HG03460 (cell line): ENCODE measurements around the gene FAM98A.

Experiments
- ATAC-seq: cut with Tn5 transposase; IDR thresholded peaks from one replicate; pipeline ENCODE4 v1.9.1; 2021; ENCODE audit not compliant: unreplicated experiment

The FAM98A gene

DNA sequence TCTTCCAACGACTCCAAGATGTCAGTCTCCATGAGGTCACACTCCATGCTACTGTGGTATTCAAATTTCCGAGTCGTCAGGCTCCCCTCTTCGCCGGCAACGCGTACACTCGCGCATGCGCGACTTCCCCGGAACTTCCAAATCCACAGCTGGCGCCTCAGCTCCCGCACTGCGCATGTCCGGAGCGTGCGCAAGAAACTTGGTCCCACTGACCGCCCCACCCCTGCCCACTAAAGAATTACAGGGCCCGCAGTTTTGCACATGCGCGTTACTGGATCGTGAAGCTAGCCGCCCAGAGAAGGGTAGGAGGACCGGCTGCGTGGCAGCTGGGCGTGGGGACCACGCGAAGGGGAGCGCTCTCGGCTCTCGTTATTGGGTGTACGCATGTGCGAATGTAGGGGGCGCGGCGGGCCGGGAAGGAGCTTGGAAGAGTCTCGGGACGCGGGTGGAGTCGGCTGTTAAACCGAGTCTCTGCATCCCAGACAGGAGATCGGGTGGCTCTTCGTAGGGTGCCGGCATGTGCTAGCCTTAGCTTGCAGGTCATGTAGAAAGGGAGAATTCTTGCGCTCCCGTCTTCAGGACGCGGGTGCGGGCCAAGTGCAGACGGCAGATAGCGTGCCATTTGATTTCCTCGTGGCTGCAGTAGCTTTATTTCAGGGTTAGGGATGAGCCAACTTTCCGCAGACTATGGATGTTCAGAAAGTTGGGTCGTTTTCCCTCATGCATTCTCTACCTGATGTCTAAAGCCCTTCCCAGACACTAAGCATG is at the start of gene FAM98A:
Gene FAM98A, minus strand, starts transcription at position 125 of the 768 bp plus-strand sequence. Its CDS starts 78 bp downstream, at position 47.
- ATAC-seq, result peak; percentile 92

DNA sequence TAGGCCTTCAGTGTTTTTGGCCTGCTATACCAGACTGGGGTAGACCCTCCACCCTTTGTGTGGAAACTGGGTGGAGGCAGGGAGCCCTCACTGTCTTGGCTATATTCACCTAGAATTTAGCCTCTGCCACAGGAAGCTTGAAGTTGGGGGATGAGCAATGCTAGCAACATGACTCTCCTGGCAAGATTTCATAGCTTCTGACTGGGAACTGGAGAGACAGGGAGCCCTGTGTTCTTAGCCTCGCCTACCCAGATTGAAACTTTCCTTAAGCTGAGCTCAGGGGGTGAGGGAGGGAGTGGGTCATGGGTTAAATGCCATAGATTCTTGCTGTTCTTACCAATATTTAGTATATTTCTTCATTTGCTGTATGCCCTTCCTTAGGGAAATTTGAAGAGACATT is 46.8 kb upstream of the FAM98A start:
- no peak for ATAC-seq

DNA sequence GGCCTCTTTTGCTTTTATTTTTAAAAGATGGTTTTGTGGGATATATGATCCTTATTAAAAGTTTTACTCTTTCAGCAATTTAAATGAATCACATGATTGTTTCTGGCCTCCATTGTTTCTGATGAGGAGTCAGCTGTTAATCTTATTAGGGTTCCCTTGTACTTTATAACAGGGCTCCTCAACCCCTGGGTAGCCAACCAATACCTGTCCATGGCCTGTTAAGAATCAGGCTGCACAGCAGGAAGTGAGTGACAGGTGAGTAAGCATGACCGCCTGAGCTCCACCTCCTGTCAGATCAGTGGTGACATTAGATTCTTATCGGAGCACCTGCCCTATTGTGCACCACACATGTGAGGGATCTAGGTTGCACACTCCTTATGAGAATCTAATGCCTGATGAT is 45.1 kb upstream of the FAM98A start:
- ATAC-seq, result no peak

DNA sequence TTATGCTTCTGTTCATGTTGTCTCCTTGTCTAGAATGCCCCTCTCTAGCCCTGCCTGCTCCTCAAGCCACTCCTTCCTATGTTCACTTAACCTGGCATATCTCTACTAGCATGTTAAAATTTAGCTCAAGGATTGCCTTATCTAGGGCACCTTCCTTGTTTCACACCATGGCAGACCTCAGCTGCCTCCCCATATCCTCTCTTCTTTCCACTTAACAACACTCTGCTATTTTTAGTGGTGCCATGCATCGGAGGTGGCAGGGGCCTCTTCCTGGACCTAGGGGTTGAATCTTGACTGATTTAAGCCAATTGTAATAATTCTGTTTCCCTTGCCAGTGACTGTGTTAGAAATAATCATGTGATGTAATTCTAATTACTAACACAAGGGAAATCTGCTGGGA is 36.9 kb upstream of the FAM98A start:
- ATAC-seq, result no peak

DNA sequence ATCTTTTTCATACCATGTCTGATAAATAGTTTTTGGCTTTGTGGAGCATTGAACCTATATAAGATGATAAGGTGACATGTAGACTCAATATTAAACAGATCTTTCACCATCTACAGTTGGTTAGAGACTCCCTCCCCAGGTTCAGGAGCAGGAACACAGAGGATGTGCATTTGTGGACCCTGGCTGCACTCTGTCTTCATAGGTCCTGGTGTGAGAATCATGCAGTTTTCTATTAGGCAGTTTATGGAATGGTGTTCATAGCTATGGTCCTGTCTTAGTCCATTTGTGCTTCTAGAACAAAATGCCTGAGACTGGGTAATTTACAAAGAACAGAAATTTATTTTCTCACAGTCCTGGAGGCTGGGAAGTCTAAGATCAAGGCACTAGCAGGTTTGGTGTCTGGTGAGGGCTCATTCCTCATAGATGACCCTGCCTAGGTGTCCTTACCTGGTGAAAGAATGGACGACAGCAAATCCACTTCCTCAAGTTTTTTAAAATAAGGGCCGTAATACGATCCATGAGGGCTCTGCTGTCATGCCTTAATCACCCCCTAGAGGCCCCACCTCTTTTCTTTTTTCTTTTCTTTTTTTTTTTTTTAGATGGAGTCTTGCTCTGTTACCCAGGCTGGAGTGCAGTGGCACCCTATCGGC is 35.3 kb upstream of the FAM98A start:
- ATAC-seq, result no peak

DNA sequence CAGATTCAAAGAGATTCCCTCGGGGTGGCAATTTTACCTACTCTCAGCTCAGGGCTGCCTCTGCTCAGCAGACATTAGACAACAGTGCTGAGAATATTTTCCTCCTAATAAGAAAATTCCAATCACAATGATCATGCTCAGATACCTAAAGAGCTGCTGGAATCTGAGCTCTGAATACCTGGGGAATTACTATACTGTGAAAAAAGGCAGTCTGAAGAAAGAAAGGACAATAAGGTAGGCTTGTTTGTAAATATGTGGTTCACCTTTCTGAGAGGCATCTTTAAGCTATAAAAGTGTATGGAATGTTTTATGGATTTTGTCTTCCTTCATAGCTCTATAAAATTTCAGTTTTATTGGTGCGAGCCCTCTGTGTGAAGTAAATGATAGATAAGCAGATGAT is 34.2 kb upstream of the FAM98A start:
- ATAC-seq, result no peak

DNA sequence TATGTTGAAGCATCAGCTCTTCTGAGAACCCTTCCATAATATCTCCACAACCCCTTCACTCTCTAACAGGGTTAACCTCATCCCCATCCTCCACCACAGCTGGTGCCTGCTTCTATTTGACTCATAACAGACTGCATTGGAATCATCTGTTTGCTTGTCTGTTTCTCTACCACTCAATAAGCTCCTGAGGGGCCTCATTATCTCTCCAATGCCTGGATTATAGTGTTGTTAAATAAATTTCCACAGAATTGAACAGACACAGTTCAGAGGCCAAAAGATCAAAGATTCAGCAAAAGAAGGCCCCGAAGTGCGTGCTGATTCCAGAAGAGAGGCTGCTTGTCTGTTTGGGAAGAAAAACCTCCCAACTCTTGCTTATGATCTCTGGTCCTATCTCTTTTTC is 33.7 kb upstream of the FAM98A start:
- no peak for ATAC-seq

DNA sequence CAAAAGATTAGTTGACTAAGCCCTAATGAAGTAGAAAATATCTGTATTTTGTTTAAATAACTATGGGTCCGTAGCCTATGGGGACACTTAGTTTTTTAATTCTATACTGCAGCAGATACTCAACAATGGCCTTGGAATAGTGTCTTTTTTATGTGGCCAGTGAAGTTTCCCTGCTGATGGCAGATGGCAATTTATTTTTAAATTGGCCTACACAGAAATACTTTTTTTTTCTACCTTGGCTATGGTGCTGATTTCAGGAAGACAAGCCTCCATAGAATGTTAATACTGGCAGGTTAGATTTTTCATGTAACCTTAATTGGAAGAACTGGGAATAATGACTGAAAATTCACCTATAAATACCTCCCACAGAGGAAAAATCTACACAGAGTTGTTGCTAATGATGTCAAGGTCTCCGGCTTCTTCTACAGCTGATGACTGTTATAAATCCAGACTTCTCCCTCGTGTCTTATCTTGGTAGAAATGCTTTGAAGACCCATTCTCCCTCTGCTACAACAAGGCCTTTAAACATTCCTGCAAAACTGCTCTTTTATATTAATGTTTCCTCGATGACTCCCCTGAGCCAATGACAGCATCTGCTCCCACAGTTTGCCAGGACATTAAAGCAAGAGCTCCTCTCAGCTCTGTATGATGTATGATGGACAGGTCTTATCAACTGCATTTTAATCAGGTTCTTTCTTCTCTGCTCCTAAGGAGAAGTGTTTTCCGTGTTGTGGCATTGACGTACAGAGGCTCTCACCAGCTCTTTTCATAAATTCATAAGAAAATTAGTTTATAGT is 29.1 kb upstream of the FAM98A start:
- no peak for ATAC-seq

DNA sequence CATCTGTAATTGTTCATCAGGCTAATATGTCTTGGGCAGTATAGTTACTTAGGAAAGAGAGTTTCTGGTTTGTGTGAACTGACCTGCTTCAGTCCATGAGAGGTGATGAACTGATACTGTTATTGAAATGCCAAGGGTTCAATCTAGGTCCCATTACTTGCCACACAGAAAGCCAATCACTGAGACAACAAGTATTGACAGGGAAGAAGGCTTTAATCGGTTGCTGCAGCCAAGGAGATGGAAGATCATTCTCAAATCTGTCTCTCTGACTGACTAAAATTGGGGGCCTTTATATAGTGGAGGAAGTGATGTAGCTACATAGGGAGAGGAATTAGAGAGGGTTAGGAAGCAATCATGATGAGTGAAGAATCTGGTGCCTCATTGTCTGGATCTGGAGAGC is 19.9 kb upstream of the FAM98A start:
- ATAC-seq, result no peak

DNA sequence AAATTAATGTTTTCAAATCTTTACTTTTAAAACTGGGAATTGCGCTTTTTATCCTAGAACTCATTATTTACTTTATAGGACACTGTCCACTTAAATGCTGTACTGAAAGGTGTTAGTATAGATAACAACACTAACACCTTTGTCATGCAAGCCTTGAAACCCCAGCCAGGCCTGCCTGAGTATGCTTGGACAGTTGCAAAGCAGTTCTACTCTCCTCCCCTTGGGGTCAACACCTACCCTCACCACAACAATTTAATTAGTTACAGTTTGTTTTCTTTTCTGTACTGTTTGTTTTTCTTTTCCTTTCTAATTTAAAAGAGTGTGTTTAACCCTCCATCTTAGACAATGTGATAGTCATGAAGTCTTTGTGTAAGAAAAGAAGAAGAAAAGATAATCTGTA is 18.9 kb upstream of the FAM98A start:
- no peak for ATAC-seq

DNA sequence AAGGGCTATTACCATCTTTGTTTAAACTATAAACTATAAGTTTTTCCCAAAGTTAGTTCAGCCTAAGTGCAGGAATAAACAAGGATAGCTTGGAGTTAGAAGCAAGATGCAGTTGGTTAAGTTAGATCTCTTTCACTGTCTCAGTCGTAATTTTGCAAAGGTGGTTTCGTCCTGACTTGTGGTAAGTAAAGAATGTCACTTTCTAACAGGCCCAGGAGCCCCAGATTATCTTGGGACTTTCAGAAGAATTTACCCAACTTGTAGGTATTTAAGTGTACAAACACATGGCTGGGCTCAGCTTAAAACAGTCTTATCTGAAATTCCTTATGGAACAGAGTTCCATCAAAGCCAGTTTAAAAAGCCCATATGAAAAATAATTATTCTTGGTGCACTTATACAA is 18.3 kb upstream of the FAM98A start:
- no peak for ATAC-seq

DNA sequence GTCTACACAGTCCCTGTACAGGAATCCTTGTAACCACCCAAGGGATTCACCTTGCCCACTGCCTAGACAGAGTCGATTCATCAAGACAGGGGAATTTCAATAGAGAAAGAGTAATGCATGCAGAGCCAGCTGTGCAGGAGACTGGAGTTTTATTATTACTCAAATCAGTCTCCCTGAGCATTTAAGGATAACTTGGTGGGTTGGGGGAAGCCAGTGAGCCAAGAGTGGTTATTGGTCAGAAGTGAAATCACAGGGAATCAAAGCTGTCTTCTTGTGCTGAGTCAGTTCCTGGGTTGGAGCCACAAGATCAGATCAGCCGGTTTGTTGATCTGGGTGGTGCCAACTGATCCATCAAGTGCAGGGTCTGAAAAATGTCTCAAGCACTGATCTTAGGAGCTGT is 17.8 kb upstream of the FAM98A start:
- ATAC-seq, result no peak

DNA sequence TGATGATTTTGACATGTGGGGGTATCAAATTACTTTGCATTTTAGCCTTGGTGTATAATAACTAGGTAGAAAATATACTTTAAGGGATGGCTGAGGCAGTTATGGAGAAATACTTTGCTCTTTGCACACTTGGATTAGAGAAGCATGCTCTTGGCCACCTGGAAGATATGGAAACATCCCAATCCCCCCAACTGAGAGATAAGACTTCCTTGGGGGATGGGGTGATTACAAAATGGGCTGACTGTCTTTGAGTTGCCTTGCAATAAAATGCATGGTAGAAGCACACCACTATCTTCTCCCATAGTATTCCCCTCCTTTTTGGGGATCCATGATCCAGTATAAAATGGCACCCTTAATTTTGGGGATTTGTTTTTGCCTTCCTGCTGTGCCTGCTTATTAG is 15.1 kb upstream of the FAM98A start:
- ATAC-seq, result no peak

DNA sequence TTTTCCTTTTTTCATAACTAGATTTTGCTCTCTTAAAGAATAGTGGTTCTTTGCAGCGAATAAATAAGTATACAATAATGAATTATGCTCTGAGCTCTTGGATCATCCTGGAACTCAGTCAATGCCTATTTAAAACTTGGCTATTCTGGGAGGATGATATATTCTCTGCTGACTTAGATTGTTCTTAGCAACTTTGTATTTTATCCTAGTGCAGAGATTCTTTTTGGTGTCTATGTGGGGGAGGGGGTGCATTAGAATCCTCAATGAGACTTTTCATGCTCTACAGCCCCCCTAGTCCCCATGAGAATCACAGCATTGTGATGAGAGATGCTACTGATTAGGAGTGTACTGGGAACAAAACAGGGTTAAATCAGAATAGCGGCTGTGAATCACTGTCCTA is 8.8 kb upstream of the FAM98A start:
- ATAC-seq, result no peak

DNA sequence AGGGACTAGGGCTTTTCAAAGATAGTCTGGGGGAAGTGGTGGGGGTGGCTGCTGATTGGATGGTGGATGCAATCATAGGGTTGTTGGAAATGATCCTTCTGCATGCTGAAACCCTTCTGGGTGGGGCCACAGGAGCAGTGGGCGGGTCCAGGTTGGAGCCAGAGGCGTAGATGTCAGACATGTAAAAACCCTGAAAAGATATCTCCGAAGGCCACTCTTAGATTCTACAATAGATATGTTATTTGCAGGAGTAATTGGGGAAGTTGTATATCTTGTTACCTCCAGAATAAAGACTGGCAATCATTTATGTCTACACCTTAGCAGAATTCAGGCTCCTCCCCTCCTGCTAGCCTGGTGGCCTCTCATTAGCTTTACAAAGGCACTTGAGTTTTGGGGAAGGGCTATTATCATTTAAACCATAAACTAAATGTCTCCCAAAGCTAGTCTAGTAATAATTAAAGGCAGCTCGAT is 8.2 kb upstream of the FAM98A start:
- no peak for ATAC-seq

DNA sequence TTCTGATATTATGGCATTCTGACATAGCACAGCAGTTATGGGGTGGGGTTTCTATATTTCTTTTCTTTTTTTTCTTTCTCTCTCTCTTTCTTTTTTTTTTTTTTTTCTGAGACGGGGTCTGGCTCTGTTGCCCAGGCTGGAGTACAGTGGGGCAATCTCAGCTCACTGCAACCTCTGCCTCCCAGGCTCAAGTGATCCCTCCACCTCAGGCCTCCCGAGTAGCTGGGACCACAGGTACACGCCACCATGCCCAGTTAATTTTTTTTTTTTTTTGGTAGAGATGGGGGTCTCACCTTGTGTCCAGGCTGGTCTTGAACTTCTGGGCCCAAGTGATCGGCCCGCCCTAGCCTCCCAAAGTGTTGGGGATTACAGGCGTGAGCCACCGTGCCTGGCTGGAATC is 7.5 kb upstream of the FAM98A start:
- ATAC-seq, result no peak

DNA sequence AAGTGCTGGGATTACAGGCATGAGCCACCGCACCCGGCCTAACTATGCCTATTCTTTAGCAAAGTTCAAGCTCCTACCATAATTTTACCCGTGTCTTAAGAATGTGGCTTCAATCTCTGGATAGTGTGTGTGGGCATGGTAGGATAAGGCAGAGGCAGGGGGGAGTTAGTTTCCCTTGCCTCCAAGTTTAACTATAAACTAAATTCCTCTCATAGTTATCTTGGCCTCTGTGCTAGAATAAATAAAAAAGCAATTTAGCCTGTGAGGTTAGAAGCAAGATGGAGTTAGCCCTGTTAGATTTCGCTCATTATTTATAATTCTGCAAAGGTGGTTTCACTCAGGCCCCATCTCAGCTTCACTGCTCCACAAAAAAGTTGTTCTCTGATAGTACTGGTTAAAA is 7.0 kb upstream of the FAM98A start:
- ATAC-seq, result no peak

DNA sequence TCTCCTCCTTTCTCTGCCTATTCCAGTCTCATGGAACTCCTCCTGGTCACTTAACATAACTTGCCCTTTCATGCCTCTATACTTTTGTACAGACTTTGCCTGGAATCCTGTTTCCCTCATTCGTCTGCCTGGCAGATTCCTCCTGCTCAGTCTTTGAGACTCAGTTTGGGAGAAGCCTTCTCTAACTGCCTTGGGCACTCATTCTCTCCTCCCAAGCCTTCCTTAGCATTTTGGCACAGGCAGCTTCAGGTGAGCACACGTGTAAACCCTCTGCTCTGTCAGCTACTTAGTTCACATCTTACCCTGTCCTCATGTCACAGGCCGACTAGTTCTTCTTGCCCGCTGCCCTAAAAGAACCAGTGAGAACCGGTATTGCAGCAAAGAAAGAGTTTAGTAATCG is 6.0 kb upstream of the FAM98A start:
- no peak for ATAC-seq

DNA sequence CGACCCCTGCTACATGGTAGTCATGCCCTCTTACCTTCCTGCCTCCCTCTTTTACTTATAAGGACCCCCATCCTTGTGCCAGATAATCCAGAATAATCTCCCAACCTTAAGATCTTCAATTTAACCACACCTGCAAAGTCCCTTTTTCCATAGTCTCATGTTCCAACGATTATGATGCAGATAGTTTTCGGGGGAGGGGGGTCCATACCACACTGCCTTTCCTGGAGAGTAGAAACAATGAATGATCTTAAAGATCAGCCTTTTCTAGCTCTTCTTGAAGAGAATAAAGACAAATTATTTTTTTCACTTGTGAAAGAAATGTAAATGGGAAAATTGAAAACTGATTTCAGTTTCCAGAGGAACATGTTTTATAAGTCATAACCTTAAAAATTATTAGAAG is 4.3 kb upstream of the FAM98A start:
- ATAC-seq, result no peak

DNA sequence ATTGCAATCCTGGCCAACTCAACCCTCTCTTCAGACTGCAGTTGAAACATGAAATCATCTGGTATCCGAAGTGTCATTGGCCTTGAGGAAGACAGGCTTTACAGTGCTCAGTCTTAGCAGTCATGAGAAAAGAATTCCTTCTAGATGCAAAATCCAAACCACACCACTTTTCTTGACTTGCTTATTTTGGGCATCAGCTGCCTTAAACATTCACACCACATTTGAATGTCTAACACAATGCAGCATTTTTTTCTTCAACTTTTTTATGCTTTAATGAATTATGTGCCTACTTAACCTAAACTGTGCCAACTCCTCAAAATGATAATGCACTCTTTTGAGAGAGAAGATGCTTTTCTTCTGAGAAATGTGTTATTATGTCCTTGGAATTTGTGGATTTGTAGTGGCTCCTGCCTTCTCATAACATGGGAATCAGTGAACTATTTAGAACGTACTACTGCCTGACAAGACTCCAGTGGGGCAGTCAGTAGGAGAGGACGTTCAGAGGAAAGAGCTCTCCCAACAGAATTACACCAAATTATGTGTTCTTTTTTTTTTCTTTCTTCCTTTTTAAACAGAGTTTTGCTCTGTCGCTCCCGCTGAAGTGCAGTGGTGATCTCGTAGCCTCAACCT is 3.2 kb upstream of the FAM98A start:
- no peak for ATAC-seq

DNA sequence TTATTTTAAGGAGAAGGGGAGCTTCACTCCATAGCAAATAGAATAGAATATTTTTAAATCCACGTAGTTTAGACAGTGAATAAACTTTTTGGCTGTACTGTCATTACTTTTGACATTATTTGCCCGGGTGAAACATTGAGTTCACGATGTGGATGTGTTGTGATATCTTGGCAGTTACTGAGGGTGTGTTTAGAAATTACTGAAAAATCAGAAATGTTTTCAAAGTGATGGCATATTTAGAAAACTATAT is 769 bp upstream of the FAM98A start:
- ATAC-seq, result no peak
